Lower leg skin (tissue), 4 donors: ENCODE data around the gene TM9SF4. TPM values are rescaled to one million over a fixed set of nuclear protein-coding genes. Genes with fewer than 3 reads are reported as not detected.

ENCODE experiments used
- DNase-seq, 2 donors: peaks; one replicate each; pipeline ENCODE4 v3.0.0-alpha.2; 2019; ENCODE audit warnings: low spot score in 2 of 2
- H3K4me3 ChIP-seq: fragments of 200-600 bp; sonication (generic); 2 replicates; pipeline ENCODE4 v1.5.1; 2017; ENCODE audit warnings: mild to moderate bottlenecking, low read depth; ENCODE audit not compliant: poor library complexity, severe bottlenecking
- POLR2A ChIP-seq, 2 donors: fragments of 450-650 bp; IDR thresholded peaks; one replicate each; pipeline ENCODE4 v1.6.1; 2016 to 2017; ENCODE audit warnings: antibody characterized with exemption in 2 of 2, mild to moderate bottlenecking in 1 of 2, moderate library complexity in 1 of 2
- WGBS, 2 donors: methylation state at CpG; one replicate each; pipeline ENCODE4 v1.1.5; 2018; 5-methylcytosine and 5-hydroxymethylcytosine counted together
- intact Hi-C: fragments of 100-400 bp; cut with DNase I; formaldehyde crosslinking; loops from one replicate; pipeline ENCODE4 v1.15.0; 2023; ENCODE audit warnings: low total_unique reads
- total RNA-seq, 4 donors: library from RNA; depleted of rRNA; stranded (reverse); fragments of >200 nt; gene quantifications; one replicate each; pipeline ENCODE4 v1.1.0, GENCODE V29; 2016
- TF ChIP-seq, protein P1 (sequence below), 3 donors: fragments of 450-650 bp; IDR thresholded peaks; one replicate each; pipeline ENCODE4 v1.5.1; 2016; ENCODE audit warnings: antibody characterized with exemption in 3 of 3, mild to moderate bottlenecking in 3 of 3, moderate library complexity in 2 of 3

TM9SF4 gene
- total RNA-seq, 4 donors from 2014 or later = 42.2 to 49.5 (median 47.3) TPM

DNA sequence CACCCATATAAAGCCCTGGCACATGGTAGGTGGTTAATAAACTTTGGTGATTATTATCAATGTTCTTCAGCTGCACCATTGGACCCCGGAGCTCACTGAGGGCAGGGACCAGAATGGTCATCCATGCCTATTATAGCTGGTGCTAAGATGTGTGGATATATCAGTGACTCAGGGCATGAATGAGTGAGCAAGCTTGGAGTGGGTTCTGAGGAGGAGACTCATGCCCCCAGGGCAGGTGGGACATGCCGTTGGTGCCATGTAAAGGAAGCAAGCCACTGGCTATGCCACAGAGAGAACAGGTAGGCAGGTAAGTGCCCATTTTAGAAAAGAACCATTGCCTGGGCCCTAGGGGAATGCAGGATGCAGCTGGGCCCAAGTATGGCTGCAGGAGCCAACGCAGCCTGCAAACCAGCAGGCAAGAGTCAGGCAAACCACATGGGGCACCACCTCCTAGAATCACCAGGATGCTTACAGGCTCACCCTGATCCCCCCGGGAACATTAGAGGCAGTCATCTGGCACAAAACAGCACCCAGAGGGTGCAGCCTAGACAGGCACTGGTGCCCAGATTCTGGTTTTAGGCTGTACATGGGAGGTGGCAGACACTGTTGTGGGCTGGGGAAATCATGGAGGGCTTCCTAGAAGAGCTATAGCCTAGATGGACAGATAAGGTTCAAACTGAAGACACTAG is 74.6 kb downstream of the TM9SF4 start:
- no peak overlapping the region for H3K4me3 ChIP-seq
- DNase-seq = no peak
- WGBS, 2 donors = 78 to 84% methylated on average over 4 of the region's 4 CpGs
- TF ChIP-seq POLR2A (IDR thresholded peaks at IDR 0.05) = no peak
- TF ChIP-seq, protein P1, sequence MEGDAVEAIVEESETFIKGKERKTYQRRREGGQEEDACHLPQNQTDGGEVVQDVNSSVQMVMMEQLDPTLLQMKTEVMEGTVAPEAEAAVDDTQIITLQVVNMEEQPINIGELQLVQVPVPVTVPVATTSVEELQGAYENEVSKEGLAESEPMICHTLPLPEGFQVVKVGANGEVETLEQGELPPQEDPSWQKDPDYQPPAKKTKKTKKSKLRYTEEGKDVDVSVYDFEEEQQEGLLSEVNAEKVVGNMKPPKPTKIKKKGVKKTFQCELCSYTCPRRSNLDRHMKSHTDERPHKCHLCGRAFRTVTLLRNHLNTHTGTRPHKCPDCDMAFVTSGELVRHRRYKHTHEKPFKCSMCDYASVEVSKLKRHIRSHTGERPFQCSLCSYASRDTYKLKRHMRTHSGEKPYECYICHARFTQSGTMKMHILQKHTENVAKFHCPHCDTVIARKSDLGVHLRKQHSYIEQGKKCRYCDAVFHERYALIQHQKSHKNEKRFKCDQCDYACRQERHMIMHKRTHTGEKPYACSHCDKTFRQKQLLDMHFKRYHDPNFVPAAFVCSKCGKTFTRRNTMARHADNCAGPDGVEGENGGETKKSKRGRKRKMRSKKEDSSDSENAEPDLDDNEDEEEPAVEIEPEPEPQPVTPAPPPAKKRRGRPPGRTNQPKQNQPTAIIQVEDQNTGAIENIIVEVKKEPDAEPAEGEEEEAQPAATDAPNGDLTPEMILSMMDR (IDR thresholded peaks at IDR 0.05) = no peak
- intact Hi-C loops = no loop called here

GRCh38 chr20:32184961-32185603 is 75.6 kb downstream of the TM9SF4 start:
- no peak for TF ChIP-seq POLR2A (IDR thresholded peaks at IDR 0.05)
- TF ChIP-seq, protein P1 (IDR thresholded peaks at IDR 0.05) = no peak
- no peak overlapping the region for H3K4me3 ChIP-seq
- DNase-seq = no peak
- WGBS, 2 donors = 76 to 86% methylated on average over 10 of the region's 10 CpGs
- intact Hi-C loops = no loop called here

GRCh38 chr20:32186506-32186905 is 77.0 kb downstream of the TM9SF4 start:
- TF ChIP-seq POLR2A (IDR thresholded peaks at IDR 0.05) = no peak
- TF ChIP-seq, protein P1 (IDR thresholded peaks at IDR 0.05) = no peak
- 90 to 91% methylated on average over 1 of the region's 1 CpG for WGBS, 2 donors
- intact Hi-C loops = no loop called here
- no peak for DNase-seq
- H3K4me3 ChIP-seq = no peak overlapping the region

- no peak for TF ChIP-seq POLR2A (IDR thresholded peaks at IDR 0.05)
- TF ChIP-seq, protein P1 (IDR thresholded peaks at IDR 0.05) = no peak
- intact Hi-C loops = no loop called here
- DNase-seq = no peak
- no peak overlapping the region for H3K4me3 ChIP-seq
- WGBS, 2 donors = 96 to 97% methylated on average over 17 of the region's 17 CpGs
These were observed 79.0 kb downstream of the TM9SF4 start for GRCh38 chr20:32188376-32189122.

- WGBS, 2 donors = 91 to 95% methylated on average over 9 of the region's 9 CpGs
- no peak overlapping the region for H3K4me3 ChIP-seq
- intact Hi-C loops = no loop called here
- TF ChIP-seq, protein P1 (IDR thresholded peaks at IDR 0.05) = no peak
- no peak for TF ChIP-seq POLR2A (IDR thresholded peaks at IDR 0.05)
- no peak for DNase-seq
These were observed 79.6 kb downstream of the TM9SF4 start for GRCh38 chr20:32189123-32189410.
